Prostate gland (tissue), 2 donors: ENCODE measurements around the gene CASP3.
"Not testable (repeated sequence)": the region's sequence is repeated elsewhere in the genome, so short reads cannot be mapped to it uniquely, and the experiment has no call there.

ENCODE experiments used
- POLR2A ChIP-seq: fragments of 450-650 bp; IDR thresholded peaks from one replicate; pipeline ENCODE4 v1.6.1; 2016; ENCODE audit warnings: antibody characterized with exemption, mild to moderate bottlenecking
- POLR2AphosphoS5 ChIP-seq: sonication (generic); formaldehyde crosslinking; IDR thresholded peaks from one replicate; pipeline ENCODE4 v1.6.1; 2017; ENCODE audit warnings: antibody characterized with exemption
- TF ChIP-seq, protein P1 (sequence below), 4 experiments: fragments of 200-600 bp in 2 of 4; fragments of 450-650 bp in 2 of 4; sonication (generic) in 2 of 4; IDR thresholded peaks; 1 replicate in 3 of 4; 2 replicates in 1 of 4; pipeline ENCODE4 v1.5.1; 2016 to 2019; ENCODE audit warnings: antibody characterized with exemption in 4 of 4, mild to moderate bottlenecking in 2 of 4, moderate library complexity in 2 of 4

DNA sequence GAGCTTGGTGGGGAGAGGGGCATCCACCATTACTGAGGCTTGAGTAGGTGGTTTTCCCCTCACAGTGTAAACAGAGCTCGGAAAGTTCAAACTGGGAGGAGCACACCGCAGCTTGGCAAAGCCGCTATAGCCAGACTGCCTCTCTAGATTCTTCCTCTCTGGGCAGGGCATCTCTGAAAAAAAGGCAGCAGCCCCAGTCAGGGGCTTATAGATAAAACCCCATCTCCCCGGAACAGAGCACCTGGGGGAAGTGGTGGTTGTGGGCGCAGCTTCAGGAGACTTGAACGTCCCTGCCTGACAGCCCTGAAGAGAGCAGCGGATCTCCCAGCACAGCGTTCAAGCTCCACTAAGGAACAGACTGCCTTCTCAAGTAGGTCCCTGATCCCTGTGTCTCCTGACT lies 48.3 kb downstream of the CASP3 start:
- TF ChIP-seq, protein P1, sequence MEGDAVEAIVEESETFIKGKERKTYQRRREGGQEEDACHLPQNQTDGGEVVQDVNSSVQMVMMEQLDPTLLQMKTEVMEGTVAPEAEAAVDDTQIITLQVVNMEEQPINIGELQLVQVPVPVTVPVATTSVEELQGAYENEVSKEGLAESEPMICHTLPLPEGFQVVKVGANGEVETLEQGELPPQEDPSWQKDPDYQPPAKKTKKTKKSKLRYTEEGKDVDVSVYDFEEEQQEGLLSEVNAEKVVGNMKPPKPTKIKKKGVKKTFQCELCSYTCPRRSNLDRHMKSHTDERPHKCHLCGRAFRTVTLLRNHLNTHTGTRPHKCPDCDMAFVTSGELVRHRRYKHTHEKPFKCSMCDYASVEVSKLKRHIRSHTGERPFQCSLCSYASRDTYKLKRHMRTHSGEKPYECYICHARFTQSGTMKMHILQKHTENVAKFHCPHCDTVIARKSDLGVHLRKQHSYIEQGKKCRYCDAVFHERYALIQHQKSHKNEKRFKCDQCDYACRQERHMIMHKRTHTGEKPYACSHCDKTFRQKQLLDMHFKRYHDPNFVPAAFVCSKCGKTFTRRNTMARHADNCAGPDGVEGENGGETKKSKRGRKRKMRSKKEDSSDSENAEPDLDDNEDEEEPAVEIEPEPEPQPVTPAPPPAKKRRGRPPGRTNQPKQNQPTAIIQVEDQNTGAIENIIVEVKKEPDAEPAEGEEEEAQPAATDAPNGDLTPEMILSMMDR (IDR thresholded peaks at IDR 0.05), result not testable (repeated sequence)
- not testable (repeated sequence) for TF ChIP-seq POLR2A, POLR2AphosphoS5
